OCI-LY7 (cell line): Measurements from ENCODE around the gene DNM3.

Experiments used
- CTCF ChIP-seq: fragments of 200-600 bp; sonication (generic); conservative IDR thresholded peaks from 2 replicates; pipeline ENCODE4 v1.5.1; 2014; ENCODE audit warnings: mild to moderate bottlenecking, antibody characterized with exemption, low read length, moderate library complexity, mixed read lengths
- EZH2phosphoT487 ChIP-seq: fragments of 200-600 bp; sonication (generic); IDR thresholded peaks from 2 replicates; pipeline ENCODE4 v1.6.1; 2018; ENCODE audit warnings: low read depth, borderline replicate concordance, mild to moderate bottlenecking, mixed run types, antibody characterized with exemption, low read length, moderate library complexity, mixed read lengths

GRCh38 chr1:172286629-172287076 is 445.4 kb downstream of the DNM3 start:
- TF ChIP-seq CTCF (no peak), EZH2phosphoT487 (no peak)
